ENCODE measurements around the gene TMEM220. TPM values are rescaled to one million over a fixed set of nuclear protein-coding genes. Genes with fewer than 3 reads are reported as not detected.

Gene TMEM220
- total and polyA plus RNA-seq, 2 experiments from 2014 or later: 0.54 to 9.5 TPM

DNA sequence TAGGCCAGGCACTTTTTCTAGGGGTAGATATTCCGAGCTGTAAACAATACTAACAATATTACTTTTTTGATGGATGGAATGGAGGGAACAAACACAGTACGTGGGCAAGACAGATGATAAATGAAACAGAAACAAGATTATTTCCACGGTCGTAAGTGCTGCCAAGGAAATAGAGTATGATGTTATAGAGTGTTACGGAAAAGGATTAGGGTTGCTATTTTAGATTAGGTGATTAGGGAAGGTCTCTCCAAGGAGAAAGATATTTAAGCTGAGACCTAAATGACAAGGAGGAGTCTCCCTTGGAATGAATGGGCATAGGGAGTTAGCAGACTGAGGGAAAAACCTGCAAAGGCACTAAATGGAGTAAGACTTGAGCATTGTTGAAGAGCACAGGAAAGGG is 24.1 kb downstream of the TMEM220 start:
- H3K27me3 ChIP-seq (replicated peaks; ENCODE audit: insufficient read depth): no peaks in the 10 kb centered on the region
- WGBS, 2 experiments (ENCODE audit: low coverage in 1 of 2, low lambda C conversion rate in 2 of 2, missing lambda C conversion rate in 2 of 2): 92 to 93% methylated on average over 5 of the region's 5 CpGs

DNA sequence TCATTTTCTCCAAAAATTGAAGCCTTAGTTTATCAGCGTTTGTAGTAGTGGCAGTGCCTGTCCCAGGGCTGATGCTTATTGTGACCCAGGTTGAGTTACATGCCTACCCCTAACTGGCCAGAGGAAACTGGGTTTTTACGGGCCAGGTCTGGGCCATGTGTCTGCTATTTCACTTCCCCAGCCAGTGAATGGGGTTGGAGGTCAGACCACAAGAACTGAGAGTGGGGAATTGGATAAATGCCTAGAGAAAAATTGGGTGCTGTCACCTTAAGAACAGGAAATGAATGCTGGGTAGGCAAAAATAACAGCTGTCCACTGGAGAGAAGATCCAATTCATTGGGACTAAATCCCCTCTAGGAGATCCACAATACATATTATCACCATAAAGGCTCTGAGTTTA is 27.2 kb downstream of the TMEM220 start:
- Histone ChIP-seq H3K79me2 (ENCODE audit: insufficient read depth) (peaks cover 77% of the 10 kb centered on the region), H3K27ac (no peak overlapping the region), H2AFZ (no peak overlapping the region), H3K9me2 (ENCODE audit: insufficient read depth) (no peaks in the 10 kb centered on the region), H3K4me2 (ENCODE audit: unreplicated experiment) (no peak overlapping the region), H3K27me3 (replicated peaks; ENCODE audit: insufficient read depth) (no peaks in the 10 kb centered on the region), H3K9ac (no peak overlapping the region), H3F3A (ENCODE audit: insufficient read depth) (peaks cover 10% of the 10 kb centered on the region), H3K4me1 (ENCODE audit: insufficient read depth) (peaks cover 14% of the 10 kb centered on the region), H3K4me3 (no peak overlapping the region), H3K9me3 (ENCODE audit: low read depth) (no peaks in the 10 kb centered on the region), H4K20me1 (ENCODE audit: insufficient read depth) (no peaks in the 10 kb centered on the region), H3K36me3 (ENCODE audit: low read depth) (peaks cover 13% of the 10 kb centered on the region)
- in situ Hi-C loops (cut with MboI): no loop called here
- no peak for TF ChIP-seq EZH2 (IDR thresholded peaks at IDR 0.05; ENCODE audit: insufficient read depth, poor library complexity, severe bottlenecking)
- TF ChIP-seq EZH2phosphoT487 (IDR thresholded peaks at IDR 0.05; ENCODE audit: insufficient read depth, low read depth): no peak
- 50 to 71% methylated on average over 2 of the region's 2 CpGs for WGBS, 2 experiments (ENCODE audit: low coverage in 1 of 2, low lambda C conversion rate in 2 of 2, missing lambda C conversion rate in 2 of 2)
- DNase-seq: no peak

More for the DNA sequence above, 24.1 kb downstream of the TMEM220 start:
- H3K9me3 ChIP-seq (ENCODE audit: low read depth): no peaks in the 10 kb centered on the region
- no peaks in the 10 kb centered on the region for H4K20me1 ChIP-seq (ENCODE audit: insufficient read depth)
- no peak overlapping the region for H3K27ac ChIP-seq
- H3K4me2 ChIP-seq (ENCODE audit: unreplicated experiment): no peak overlapping the region
- no peak overlapping the region for H3K9ac ChIP-seq
- in situ Hi-C loops (cut with MboI): no loop called here
- H2AFZ ChIP-seq: no peak overlapping the region
- no peaks in the 10 kb centered on the region for H3K9me2 ChIP-seq (ENCODE audit: insufficient read depth)
- DNase-seq: no peak
- no peaks in the 10 kb centered on the region for H3F3A ChIP-seq (ENCODE audit: insufficient read depth)
- peaks cover 53% of the 10 kb centered on the region for H3K79me2 ChIP-seq (ENCODE audit: insufficient read depth)
- peaks cover 7% of the 10 kb centered on the region for H3K4me1 ChIP-seq (ENCODE audit: insufficient read depth)
- H3K4me3 ChIP-seq: no peak overlapping the region
- peaks cover 21% of the 10 kb centered on the region for H3K36me3 ChIP-seq (ENCODE audit: low read depth)
- TF ChIP-seq EZH2phosphoT487 (IDR thresholded peaks at IDR 0.05; ENCODE audit: insufficient read depth, low read depth): no peak
- TF ChIP-seq EZH2 (IDR thresholded peaks at IDR 0.05; ENCODE audit: insufficient read depth, poor library complexity, severe bottlenecking): no peak

- no peaks in the 10 kb centered on the region for H3K9me2 ChIP-seq (ENCODE audit: insufficient read depth)
Measured at GRCh38 chr17:10699856-10700255, 30.0 kb downstream of the TMEM220 start.

DNA sequence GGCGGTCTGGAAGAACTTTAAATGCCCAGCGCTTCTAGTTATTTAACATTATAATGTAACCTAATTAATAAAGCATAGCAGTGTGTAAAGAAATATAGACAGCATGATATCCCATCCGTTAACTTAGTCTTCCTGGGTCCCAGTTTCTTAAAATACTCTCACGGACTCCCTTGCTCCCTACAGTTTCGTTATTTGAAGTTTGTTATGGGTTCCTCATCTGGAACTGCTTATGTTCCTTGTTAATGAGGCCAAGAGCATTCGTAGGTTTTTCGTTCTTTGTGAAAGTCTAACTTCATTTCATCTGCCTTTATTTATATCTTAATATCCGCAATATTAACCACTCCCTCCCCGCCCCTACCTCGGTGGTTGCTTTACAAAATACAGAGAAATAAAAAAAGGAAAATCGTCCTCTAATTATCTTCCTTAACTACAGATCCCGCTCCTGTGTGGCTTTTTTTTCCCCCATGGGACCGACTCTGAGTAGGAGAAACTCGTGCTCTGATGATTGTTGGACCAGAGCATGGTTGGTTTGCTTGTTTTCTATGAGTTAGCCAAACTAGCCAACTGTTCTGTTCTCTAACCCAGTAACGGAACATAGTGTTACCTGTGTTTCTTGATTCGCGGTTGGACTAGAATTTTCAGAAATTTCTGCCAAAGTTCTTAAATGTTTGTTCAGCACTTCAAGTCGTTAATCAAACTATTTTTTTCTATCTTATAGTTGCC is 31.6 kb downstream of the TMEM220 start:
- H3F3A ChIP-seq (ENCODE audit: insufficient read depth): peaks cover 10% of the 10 kb centered on the region
- in situ Hi-C loops (cut with MboI): no loop called here
- no peaks in the 10 kb centered on the region for H4K20me1 ChIP-seq (ENCODE audit: insufficient read depth)
- no peaks in the 10 kb centered on the region for H3K9me3 ChIP-seq (ENCODE audit: low read depth)
- peaks cover 91% of the 10 kb centered on the region for H3K79me2 ChIP-seq (ENCODE audit: insufficient read depth)
- TF ChIP-seq EZH2phosphoT487 (IDR thresholded peaks at IDR 0.05; ENCODE audit: insufficient read depth, low read depth): no peak
- no peak for TF ChIP-seq EZH2 (IDR thresholded peaks at IDR 0.05; ENCODE audit: insufficient read depth, poor library complexity, severe bottlenecking)
- peak; percentile 71 for DNase-seq
- H2AFZ ChIP-seq: peak overlapping the region; percentile 81
- peaks cover 28% of the 10 kb centered on the region for H3K4me1 ChIP-seq (ENCODE audit: insufficient read depth)
- peak overlapping the region; percentile 86 for H3K27ac ChIP-seq
- peak overlapping the region; percentile 87 for H3K4me2 ChIP-seq (ENCODE audit: unreplicated experiment)
- H3K4me3 ChIP-seq: peak overlapping the region; percentile 88
- H3K27me3 ChIP-seq (replicated peaks; ENCODE audit: insufficient read depth): no peaks in the 10 kb centered on the region
- peaks cover 15% of the 10 kb centered on the region; the same call in 1 of the 2 replicates for H3K36me3 ChIP-seq (ENCODE audit: low read depth)
- H3K9me2 ChIP-seq (ENCODE audit: insufficient read depth): no peaks in the 10 kb centered on the region
- H3K9ac ChIP-seq: peak overlapping the region; percentile 87
- 2 to 6% methylated on average over 18 of the region's 18 CpGs for WGBS, 2 experiments (ENCODE audit: low coverage in 1 of 2, low lambda C conversion rate in 2 of 2, missing lambda C conversion rate in 2 of 2)

More at GRCh38 chr17:10699856-10700255, 30.0 kb downstream of the TMEM220 start:
- no peak overlapping the region for H2AFZ ChIP-seq
- H3K4me1 ChIP-seq (ENCODE audit: insufficient read depth): peaks cover 28% of the 10 kb centered on the region
- H3K79me2 ChIP-seq (ENCODE audit: insufficient read depth): peaks cover 92% of the 10 kb centered on the region
- H3K9ac ChIP-seq: no peak overlapping the region
- H3K27me3 ChIP-seq (replicated peaks; ENCODE audit: insufficient read depth): no peaks in the 10 kb centered on the region
- peaks cover 10% of the 10 kb centered on the region for H3F3A ChIP-seq (ENCODE audit: insufficient read depth)
- no peak overlapping the region for H3K4me3 ChIP-seq
- H3K27ac ChIP-seq: no peak overlapping the region
- 97 to 100% methylated on average over 1 of the region's 1 CpG for WGBS, 2 experiments (ENCODE audit: low coverage in 1 of 2, low lambda C conversion rate in 2 of 2, missing lambda C conversion rate in 2 of 2)
- H3K36me3 ChIP-seq (ENCODE audit: low read depth): peaks cover 2% of the 10 kb centered on the region; the same call in 1 of the 2 replicates
- H3K9me3 ChIP-seq (ENCODE audit: low read depth): no peaks in the 10 kb centered on the region
- DNase-seq: no peak
- no peaks in the 10 kb centered on the region for H4K20me1 ChIP-seq (ENCODE audit: insufficient read depth)
- in situ Hi-C loops (cut with MboI): no loop called here
- no peak for TF ChIP-seq EZH2 (IDR thresholded peaks at IDR 0.05; ENCODE audit: insufficient read depth, poor library complexity, severe bottlenecking)
- TF ChIP-seq EZH2phosphoT487 (IDR thresholded peaks at IDR 0.05; ENCODE audit: insufficient read depth, low read depth): no peak
- H3K4me2 ChIP-seq (ENCODE audit: unreplicated experiment): no peak overlapping the region

All from GM23248 (cell line).